ENCODE data around the gene MAN2C1.

DNA sequence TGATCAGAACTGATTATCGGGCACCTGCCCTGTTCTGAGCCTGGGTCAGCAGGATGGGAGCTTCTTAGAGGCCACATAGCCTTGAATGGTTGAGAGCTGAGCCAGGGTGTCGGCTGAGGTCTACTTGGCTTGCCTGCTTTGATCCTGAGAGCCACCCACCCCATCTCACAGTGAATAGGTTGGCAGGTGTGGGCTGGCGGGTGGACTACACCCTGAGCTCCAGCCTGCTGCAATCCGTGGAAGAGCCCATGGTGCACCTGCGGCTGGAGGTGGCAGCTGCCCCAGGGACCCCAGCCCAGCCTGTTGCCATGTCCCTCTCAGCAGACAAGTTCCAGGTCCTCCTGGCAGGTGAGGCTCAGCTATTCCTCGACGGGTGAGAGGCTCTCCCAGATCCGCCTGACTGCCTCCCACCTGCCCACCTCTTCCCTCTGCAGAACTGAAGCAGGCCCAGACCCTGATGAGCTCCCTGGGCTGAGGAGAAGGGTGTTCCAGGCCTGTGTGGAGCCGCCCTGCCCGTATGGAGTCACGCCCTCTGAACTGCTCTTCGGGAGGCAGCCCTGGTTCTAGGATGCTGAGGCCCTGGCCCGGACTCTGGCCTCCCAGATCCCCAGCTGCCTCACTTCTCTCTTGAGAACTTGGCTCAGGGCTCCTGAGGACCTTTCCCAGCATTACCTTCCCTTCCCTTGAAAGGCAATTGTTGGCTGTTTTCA is 28.7 kb downstream of the MAN2C1 start:
- TF ChIP-seq, protein P1, sequence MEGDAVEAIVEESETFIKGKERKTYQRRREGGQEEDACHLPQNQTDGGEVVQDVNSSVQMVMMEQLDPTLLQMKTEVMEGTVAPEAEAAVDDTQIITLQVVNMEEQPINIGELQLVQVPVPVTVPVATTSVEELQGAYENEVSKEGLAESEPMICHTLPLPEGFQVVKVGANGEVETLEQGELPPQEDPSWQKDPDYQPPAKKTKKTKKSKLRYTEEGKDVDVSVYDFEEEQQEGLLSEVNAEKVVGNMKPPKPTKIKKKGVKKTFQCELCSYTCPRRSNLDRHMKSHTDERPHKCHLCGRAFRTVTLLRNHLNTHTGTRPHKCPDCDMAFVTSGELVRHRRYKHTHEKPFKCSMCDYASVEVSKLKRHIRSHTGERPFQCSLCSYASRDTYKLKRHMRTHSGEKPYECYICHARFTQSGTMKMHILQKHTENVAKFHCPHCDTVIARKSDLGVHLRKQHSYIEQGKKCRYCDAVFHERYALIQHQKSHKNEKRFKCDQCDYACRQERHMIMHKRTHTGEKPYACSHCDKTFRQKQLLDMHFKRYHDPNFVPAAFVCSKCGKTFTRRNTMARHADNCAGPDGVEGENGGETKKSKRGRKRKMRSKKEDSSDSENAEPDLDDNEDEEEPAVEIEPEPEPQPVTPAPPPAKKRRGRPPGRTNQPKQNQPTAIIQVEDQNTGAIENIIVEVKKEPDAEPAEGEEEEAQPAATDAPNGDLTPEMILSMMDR (IDR thresholded peaks at IDR 0.05): no peak
- TF ChIP-seq NR1H2 (CRISPR knock-in tag; IDR thresholded peaks at IDR 0.05) (no peak), NFE2L1 (CRISPR knock-in tag; IDR thresholded peaks at IDR 0.05) (no peak), GABPB1 (CRISPR knock-in tag; IDR thresholded peaks at IDR 0.05) (no peak), TEAD4 (CRISPR knock-in tag; IDR thresholded peaks at IDR 0.05) (no peak), ATF1 (CRISPR knock-in tag; IDR thresholded peaks at IDR 0.05) (no peak)
- TF ChIP-seq, protein P2, sequence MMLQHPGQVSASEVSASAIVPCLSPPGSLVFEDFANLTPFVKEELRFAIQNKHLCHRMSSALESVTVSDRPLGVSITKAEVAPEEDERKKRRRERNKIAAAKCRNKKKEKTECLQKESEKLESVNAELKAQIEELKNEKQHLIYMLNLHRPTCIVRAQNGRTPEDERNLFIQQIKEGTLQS (CRISPR knock-in tag; conservative IDR thresholded peaks at IDR 0.05): no peak
- TF ChIP-seq, protein P3, sequence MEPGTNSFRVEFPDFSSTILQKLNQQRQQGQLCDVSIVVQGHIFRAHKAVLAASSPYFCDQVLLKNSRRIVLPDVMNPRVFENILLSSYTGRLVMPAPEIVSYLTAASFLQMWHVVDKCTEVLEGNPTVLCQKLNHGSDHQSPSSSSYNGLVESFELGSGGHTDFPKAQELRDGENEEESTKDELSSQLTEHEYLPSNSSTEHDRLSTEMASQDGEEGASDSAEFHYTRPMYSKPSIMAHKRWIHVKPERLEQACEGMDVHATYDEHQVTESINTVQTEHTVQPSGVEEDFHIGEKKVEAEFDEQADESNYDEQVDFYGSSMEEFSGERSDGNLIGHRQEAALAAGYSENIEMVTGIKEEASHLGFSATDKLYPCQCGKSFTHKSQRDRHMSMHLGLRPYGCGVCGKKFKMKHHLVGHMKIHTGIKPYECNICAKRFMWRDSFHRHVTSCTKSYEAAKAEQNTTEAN (CRISPR knock-in tag; IDR thresholded peaks at IDR 0.05): no peak
